ENCODE data around the gene FZR1. TPM values are rescaled to one million over a fixed set of nuclear protein-coding genes. Genes with fewer than 3 reads are reported as not detected.

FZR1 gene
- total and polyA plus RNA-seq, 9 donors = 3.9 to 54.9 (median 44.6) TPM

- DNase-seq = no peak
- intact Hi-C loops (cut with DNase I) = loop anchor here in 1 of 4 donors (5.0 kb wide), 1 partner anchor 160 kb away; no protein-coding TSS in a partner anchor
- TF ChIP-seq POLR2A (IDR thresholded peaks at IDR 0.05) = no peak
- TF ChIP-seq EP300 (IDR thresholded peaks at IDR 0.05) = no peak
- TF ChIP-seq CTCF (IDR thresholded peaks at IDR 0.05) = no peak
- no peaks in the 10 kb centered on the region for H3K27me3 ChIP-seq
- 42 to 66% (median 52%) methylated on average over 45 to 49 of the region's 49 CpGs for WGBS, 3 donors
- no peaks in the 10 kb centered on the region for H3K9me3 ChIP-seq
- no peaks in the 10 kb centered on the region for H3K4me1 ChIP-seq (ENCODE audit: insufficient read depth)
- H3K27ac ChIP-seq = no peak overlapping the region
- no peak overlapping the region for H3K4me3 ChIP-seq
- no peaks in the 10 kb centered on the region for H3K36me3 ChIP-seq
These were observed 23.4 kb upstream of the FZR1 start for GRCh38 chr19:3482507-3483225.

DNA sequence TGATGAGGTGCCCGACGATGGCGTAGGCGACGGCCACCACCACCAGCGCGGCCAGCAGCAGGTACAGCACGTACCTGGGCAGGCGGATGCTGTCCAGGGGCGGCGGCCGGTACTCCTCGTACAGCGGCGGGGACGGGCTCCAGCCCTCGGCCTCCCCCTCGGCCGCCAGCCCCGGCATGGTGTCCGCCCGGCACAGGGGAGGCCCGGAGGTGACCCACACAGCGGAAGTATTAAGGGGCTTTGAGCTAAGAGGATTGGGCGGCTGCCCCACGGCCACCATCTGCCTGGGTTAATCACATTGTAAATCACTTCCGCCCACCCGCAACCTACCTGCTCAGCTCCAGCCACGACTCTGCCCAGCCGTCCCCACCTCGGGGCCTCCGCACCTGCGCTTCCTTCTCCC, 22.9 kb upstream of the FZR1 start, which contains the start of gene SMIM44:
TSS of gene SMIM44 (minus strand) at position 216 of the 403 bp plus-strand sequence. CDS start at position 178, 38 bp downstream.
- TF ChIP-seq CTCF (IDR thresholded peaks at IDR 0.05) = no peak
- no peak for TF ChIP-seq EP300 (IDR thresholded peaks at IDR 0.05)
- no peak for TF ChIP-seq POLR2A (IDR thresholded peaks at IDR 0.05)
- Histone ChIP-seq H3K9me3 (no peaks in the 10 kb centered on the region), H3K27me3 (no peaks in the 10 kb centered on the region), H3K4me1 (ENCODE audit: insufficient read depth) (no peaks in the 10 kb centered on the region), H3K27ac (no peak within 1 kb of the TSS), H3K36me3 (no peaks in the 10 kb centered on the region), H3K4me3 (no peak within 1 kb of the TSS)
- intact Hi-C loops (cut with DNase I) = loop anchor here in 1 of 4 donors (5.0 kb wide), 1 partner anchor 161 kb away; no protein-coding TSS in a partner anchor
- WGBS, 3 donors = 40 to 62% (median 55%) methylated on average over 31 to 33 of the region's 33 CpGs
- DNase-seq = no peak

- Histone ChIP-seq H3K27me3 (no peaks in the 10 kb centered on the region), H3K4me3 (no peak overlapping the region), H3K36me3 (no peaks in the 10 kb centered on the region), H3K27ac (no peak overlapping the region), H3K4me1 (ENCODE audit: insufficient read depth) (no peaks in the 10 kb centered on the region), H3K9me3 (no peaks in the 10 kb centered on the region)
- TF ChIP-seq POLR2A (IDR thresholded peaks at IDR 0.05) = no peak
- no peak for TF ChIP-seq EP300 (IDR thresholded peaks at IDR 0.05)
- no peak for TF ChIP-seq CTCF (IDR thresholded peaks at IDR 0.05)
- intact Hi-C loops (cut with DNase I) = no loop called here
- no peak for DNase-seq
- 88 to 93% (median 90%) methylated on average over 39 to 55 of the region's 55 CpGs for WGBS, 3 donors
These were observed 14.6 kb upstream of the FZR1 start for GRCh38 chr19:3491396-3492119.

DNA sequence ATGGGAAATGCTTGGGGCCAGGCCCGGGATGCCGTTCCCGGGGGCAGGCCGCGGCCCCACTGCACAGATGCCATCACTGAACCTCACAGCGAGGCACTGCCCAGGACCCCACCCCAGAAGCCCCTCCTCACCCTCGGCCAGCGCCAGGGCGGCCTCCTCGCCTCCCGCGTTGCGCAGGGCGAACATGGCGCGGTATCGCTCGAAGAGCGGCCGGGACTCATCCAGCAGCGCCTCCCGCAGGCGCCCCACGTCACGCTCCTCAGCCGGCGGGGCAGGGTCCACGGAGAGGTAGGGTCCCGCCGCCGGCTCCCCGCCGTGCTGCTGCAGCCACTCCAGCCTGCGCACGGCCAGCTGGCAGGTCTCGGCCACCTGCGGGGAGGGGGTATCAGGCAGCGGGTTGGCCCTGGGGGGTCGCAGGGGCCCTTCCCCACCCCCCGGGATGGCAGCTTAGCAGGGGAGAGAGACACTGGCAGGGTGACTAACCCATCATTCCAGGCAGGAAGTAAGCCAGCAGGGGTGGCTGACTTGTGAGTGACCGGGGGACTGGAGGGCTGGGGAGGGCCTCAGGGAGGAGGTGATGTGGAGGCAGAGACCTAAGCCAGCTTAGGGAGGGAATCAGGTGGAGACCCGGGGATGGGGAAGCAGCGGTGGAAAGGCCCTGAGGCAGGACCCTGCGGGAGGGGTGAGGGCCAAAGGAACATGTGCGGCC, 13.8 kb upstream of the FZR1 start:
- no peak overlapping the region for H3K4me3 ChIP-seq
- intact Hi-C loops (cut with DNase I) = no loop called here
- no peaks in the 10 kb centered on the region for H3K9me3 ChIP-seq
- TF ChIP-seq EP300 (IDR thresholded peaks at IDR 0.05) (no peak), POLR2A (IDR thresholded peaks at IDR 0.05) (no peak), CTCF (IDR thresholded peaks at IDR 0.05) (no peak)
- 91 to 96% (median 92%) methylated on average over 42 to 45 of the region's 45 CpGs for WGBS, 3 donors
- no peaks in the 10 kb centered on the region for H3K4me1 ChIP-seq (ENCODE audit: insufficient read depth)
- no peak overlapping the region for H3K27ac ChIP-seq
- H3K36me3 ChIP-seq = no peaks in the 10 kb centered on the region
- DNase-seq = no peak
- no peaks in the 10 kb centered on the region for H3K27me3 ChIP-seq

Measured in ovary (tissue), 9 donors.